Fibroblast of skin of back (primary cell): ENCODE results near the gene CAPZB.

Experiments used
- DNase-seq: peaks from one replicate; pipeline ENCODE4 v3.0.0-alpha.2; 2013

Gene CAPZB

GRCh38 chr1:19404748-19405147 is 80.6 kb downstream of the CAPZB start:
- DNase-seq = no peak

GRCh38 chr1:19403256-19403655 is 82.1 kb downstream of the CAPZB start:
- DNase-seq = no peak

GRCh38 chr1:19402031-19402813 is 83.1 kb downstream of the CAPZB start:
- no peak for DNase-seq

GRCh38 chr1:19401535-19401889 is 83.8 kb downstream of the CAPZB start:
- DNase-seq = no peak

- peak; percentile 38 for DNase-seq
Observed at GRCh38 chr1:19400875-19401534, 84.3 kb downstream of the CAPZB start.

GRCh38 chr1:19400192-19400611 is 85.1 kb downstream of the CAPZB start:
- peak; percentile 50 for DNase-seq

GRCh38 chr1:19398309-19398760 is 87.0 kb downstream of the CAPZB start:
- peak; percentile 93 for DNase-seq

GRCh38 chr1:19397217-19397945 is 88.0 kb downstream of the CAPZB start:
- no peak for DNase-seq

GRCh38 chr1:19396280-19396679 is 89.1 kb downstream of the CAPZB start:
- no peak for DNase-seq

- peak; percentile 66 for DNase-seq
Observed at GRCh38 chr1:19395678-19396192, 89.6 kb downstream of the CAPZB start.

GRCh38 chr1:19393046-19393445 is 92.3 kb downstream of the CAPZB start:
- DNase-seq = no peak

- DNase-seq = no peak
Observed at GRCh38 chr1:19392221-19392620, 93.1 kb downstream of the CAPZB start.

GRCh38 chr1:19391596-19391981 is 93.8 kb downstream of the CAPZB start:
- no peak for DNase-seq

GRCh38 chr1:19390901-19391595 is 94.3 kb downstream of the CAPZB start:
- peak; percentile 71 for DNase-seq

- DNase-seq = no peak
Observed at GRCh38 chr1:19390166-19390850, 95.0 kb downstream of the CAPZB start.

- no peak for DNase-seq
Observed at GRCh38 chr1:19388980-19389379, 96.4 kb downstream of the CAPZB start.

- no peak for DNase-seq
Observed at GRCh38 chr1:19387045-19387467, 98.3 kb downstream of the CAPZB start.

- peak; percentile 60 for DNase-seq
Observed at GRCh38 chr1:19385869-19386591, 99.3 kb downstream of the CAPZB start.

- DNase-seq = no peak
Observed at GRCh38 chr1:19385221-19385620, 100.1 kb downstream of the CAPZB start.

- DNase-seq = no peak
Observed at GRCh38 chr1:19384772-19385187, 100.6 kb downstream of the CAPZB start.

- DNase-seq = peak; percentile 66
Observed at GRCh38 chr1:19384113-19384512, 101.2 kb downstream of the CAPZB start.
